Type B pancreatic cell (in vitro differentiated cells): ENCODE data around the gene PKLR. TPM values are rescaled to one million over a fixed set of nuclear protein-coding genes. Genes with fewer than 3 reads are reported as not detected.

Source experiments
- DNase-seq: peaks from one replicate; pipeline ENCODE4 v3.0.0; 2021; ENCODE audit warnings: mixed read lengths; ENCODE audit not compliant: unreplicated experiment; ENCODE audit errors: extremely low spot score
- H3K27ac Mint-ChIP-seq: 2 replicates; pipeline ENCODE4 v1.8.0; 2021; ENCODE audit warnings: mild to moderate bottlenecking, mixed read lengths
- H3K27me3 Mint-ChIP-seq: 2 replicates; pipeline ENCODE4 v1.8.0; 2021; ENCODE audit warnings: mixed read lengths
- H3K36me3 Mint-ChIP-seq: 2 replicates; pipeline ENCODE4 v1.8.0; 2021; ENCODE audit warnings: mixed read lengths
- H3K4me1 Mint-ChIP-seq: one replicate; pipeline ENCODE4 v1.8.0; 2021; ENCODE audit warnings: mixed read lengths; ENCODE audit not compliant: unreplicated experiment
- H3K4me3 Mint-ChIP-seq: 2 replicates; pipeline ENCODE4 v1.8.0; 2021; ENCODE audit warnings: mild to moderate bottlenecking, mixed read lengths
- H3K9me3 Mint-ChIP-seq: 2 replicates; pipeline ENCODE4 v1.8.0; 2021; ENCODE audit warnings: mixed read lengths
- CTCF ChIP-seq: fragments of 200-600 bp; sonication (generic); conservative IDR thresholded peaks from 2 replicates; pipeline ENCODE4 v1.5.0; 2021; ENCODE audit warnings: antibody characterized with exemption, mild to moderate bottlenecking
- total RNA-seq: library from RNA; stranded (reverse); gene quantifications from 2 replicates; pipeline ENCODE4 v1.2.1, GENCODE V29; 2021; ENCODE audit warnings: low replicate concordance

The PKLR gene
- total RNA-seq, 1 donor from 2014 or later: 1.0 TPM

- DNase-seq: no peak
- Mint-ChIP-seq H3K9me3 (no peaks in the 10 kb centered on the region), H3K4me1 (peaks cover 5% of the 10 kb centered on the region), H3K27ac (peak overlapping the region; percentile 83), H3K36me3 (no peaks in the 10 kb centered on the region), H3K4me3 (peak overlapping the region; percentile 37), H3K27me3 (no peaks in the 10 kb centered on the region)
- TF ChIP-seq CTCF: no peak
These were observed 3.4 kb upstream of the PKLR start for GRCh38 chr1:155304558-155305063.

- no peaks in the 10 kb centered on the region for H3K9me3 Mint-ChIP-seq
- peak overlapping the region; percentile 29 for H3K27ac Mint-ChIP-seq
- H3K4me1 Mint-ChIP-seq: no peaks in the 10 kb centered on the region
- TF ChIP-seq CTCF: no peak
- H3K27me3 Mint-ChIP-seq: peaks cover 8% of the 10 kb centered on the region
- no peak for DNase-seq
- no peak overlapping the region for H3K4me3 Mint-ChIP-seq
- no peaks in the 10 kb centered on the region for H3K36me3 Mint-ChIP-seq
These were observed 497 bp downstream of the PKLR start for GRCh38 chr1:155300553-155301329.

- Mint-ChIP-seq H3K27ac (no peak overlapping the region), H3K9me3 (no peaks in the 10 kb centered on the region), H3K27me3 (peaks cover 8% of the 10 kb centered on the region), H3K4me3 (no peak overlapping the region), H3K4me1 (no peaks in the 10 kb centered on the region), H3K36me3 (no peaks in the 10 kb centered on the region)
- no peak for TF ChIP-seq CTCF
- no peak for DNase-seq
These were observed 1.2 kb downstream of the PKLR start for GRCh38 chr1:155300024-155300423.

GRCh38 chr1:155297384-155297783 is 3.9 kb downstream of the PKLR start:
- DNase-seq: no peak
- H3K9me3 Mint-ChIP-seq: no peaks in the 10 kb centered on the region
- H3K27me3 Mint-ChIP-seq: peaks cover 8% of the 10 kb centered on the region
- no peaks in the 10 kb centered on the region for H3K36me3 Mint-ChIP-seq
- no peak overlapping the region for H3K27ac Mint-ChIP-seq
- H3K4me1 Mint-ChIP-seq: no peaks in the 10 kb centered on the region
- TF ChIP-seq CTCF: no peak
- no peak overlapping the region for H3K4me3 Mint-ChIP-seq

- H3K36me3 Mint-ChIP-seq: no peaks in the 10 kb centered on the region
- H3K9me3 Mint-ChIP-seq: no peaks in the 10 kb centered on the region
- H3K4me3 Mint-ChIP-seq: no peak overlapping the region
- peaks cover 8% of the 10 kb centered on the region for H3K27me3 Mint-ChIP-seq
- H3K27ac Mint-ChIP-seq: no peak overlapping the region
- no peaks in the 10 kb centered on the region for H3K4me1 Mint-ChIP-seq
- TF ChIP-seq CTCF: no peak
- no peak for DNase-seq
These were observed 4.6 kb downstream of the PKLR start for GRCh38 chr1:155296661-155297060.
